ENCODE data around the gene RPS15. TPM values are rescaled to one million over a fixed set of nuclear protein-coding genes. Genes with fewer than 3 reads are reported as not detected.

RPS15 gene
- total RNA-seq, 1 donor from 2014 or later, result 1,918 TPM

- peaks cover 13% of the 10 kb centered on the region for H3K4me1 Mint-ChIP-seq
- Histone ChIP-seq H3F3A (ENCODE audit: low read depth) (peaks cover 20% of the 10 kb centered on the region), H3K4me3 (peak overlapping the region; percentile 87), H4K20me1 (ENCODE audit: low read depth) (peaks cover 17% of the 10 kb centered on the region), H3K36me3 (no peaks in the 10 kb centered on the region), H3K9me3 (ENCODE audit: low read depth) (no peaks in the 10 kb centered on the region), H3K27ac (no peak overlapping the region), H3K9ac (no peak overlapping the region), H3K4me2 (peak overlapping the region; percentile 99), H3K27me3 (peaks cover 16% of the 10 kb centered on the region), H3K4me1 (no peaks in the 10 kb centered on the region), H2AFZ (replicated peaks) (peak overlapping the region; percentile 82), H3K79me2 (ENCODE audit: low read depth) (peaks cover 8% of the 10 kb centered on the region)
- no peaks in the 10 kb centered on the region for H3K36me3 Mint-ChIP-seq
- peaks cover 3% of the 10 kb centered on the region for H3K27me3 Mint-ChIP-seq (ENCODE audit: insufficient read depth, low read depth)
- TF ChIP-seq, protein P1, sequence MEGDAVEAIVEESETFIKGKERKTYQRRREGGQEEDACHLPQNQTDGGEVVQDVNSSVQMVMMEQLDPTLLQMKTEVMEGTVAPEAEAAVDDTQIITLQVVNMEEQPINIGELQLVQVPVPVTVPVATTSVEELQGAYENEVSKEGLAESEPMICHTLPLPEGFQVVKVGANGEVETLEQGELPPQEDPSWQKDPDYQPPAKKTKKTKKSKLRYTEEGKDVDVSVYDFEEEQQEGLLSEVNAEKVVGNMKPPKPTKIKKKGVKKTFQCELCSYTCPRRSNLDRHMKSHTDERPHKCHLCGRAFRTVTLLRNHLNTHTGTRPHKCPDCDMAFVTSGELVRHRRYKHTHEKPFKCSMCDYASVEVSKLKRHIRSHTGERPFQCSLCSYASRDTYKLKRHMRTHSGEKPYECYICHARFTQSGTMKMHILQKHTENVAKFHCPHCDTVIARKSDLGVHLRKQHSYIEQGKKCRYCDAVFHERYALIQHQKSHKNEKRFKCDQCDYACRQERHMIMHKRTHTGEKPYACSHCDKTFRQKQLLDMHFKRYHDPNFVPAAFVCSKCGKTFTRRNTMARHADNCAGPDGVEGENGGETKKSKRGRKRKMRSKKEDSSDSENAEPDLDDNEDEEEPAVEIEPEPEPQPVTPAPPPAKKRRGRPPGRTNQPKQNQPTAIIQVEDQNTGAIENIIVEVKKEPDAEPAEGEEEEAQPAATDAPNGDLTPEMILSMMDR (IDR thresholded peaks at IDR 0.05), result no peak
- TF ChIP-seq EZH2phosphoT487 (IDR thresholded peaks at IDR 0.05), result no peak
- no peak for TF ChIP-seq EZH2 (IDR thresholded peaks at IDR 0.05)
- H3K4me3 Mint-ChIP-seq, result peak overlapping the region; percentile 80
- DNase-seq (ENCODE audit: low spot score), result no peak
- H3K27ac Mint-ChIP-seq, result no peak overlapping the region
- H3K9me3 Mint-ChIP-seq, result no peaks in the 10 kb centered on the region
Observed at GRCh38 chr19:1401889-1402217, 36.3 kb upstream of the RPS15 start.

DNA sequence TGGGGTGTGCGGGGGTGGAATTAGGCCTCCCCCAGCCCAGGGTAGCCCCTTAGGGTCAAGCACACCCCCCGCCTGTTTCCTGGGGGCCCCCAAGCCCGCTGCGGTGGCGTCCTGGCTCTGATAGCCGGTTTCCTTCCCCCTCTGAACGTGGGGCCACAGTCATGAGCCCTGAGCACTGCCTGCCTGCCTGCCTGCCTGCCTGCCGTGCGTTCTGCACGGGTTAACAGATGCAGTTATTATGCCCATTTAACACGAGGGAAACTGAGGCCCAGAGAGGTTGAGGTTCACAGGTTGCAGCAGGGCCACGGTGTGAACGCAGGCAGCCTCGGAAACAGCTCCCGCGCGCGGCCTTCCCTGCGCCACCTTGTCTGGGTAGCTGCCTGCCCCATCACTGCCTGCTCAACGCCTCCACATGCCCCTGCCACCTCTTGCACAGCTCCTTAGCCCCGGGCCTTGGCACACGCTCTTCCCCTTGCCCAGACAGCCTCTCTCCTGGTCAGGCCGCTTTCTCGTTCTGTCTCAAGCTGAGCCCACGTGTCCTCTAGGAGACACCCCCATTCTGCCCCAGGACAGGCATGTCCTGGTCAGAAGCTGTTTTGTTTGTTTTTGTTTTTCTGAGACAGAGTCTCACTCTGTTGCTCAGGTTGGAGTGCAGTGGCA, 35.7 kb upstream of the RPS15 start:
- Histone ChIP-seq H3K9ac (no peak overlapping the region), H3F3A (ENCODE audit: low read depth) (peaks cover 20% of the 10 kb centered on the region), H2AFZ (replicated peaks) (no peak overlapping the region), H3K36me3 (no peaks in the 10 kb centered on the region), H3K9me3 (ENCODE audit: low read depth) (no peaks in the 10 kb centered on the region), H3K4me1 (no peaks in the 10 kb centered on the region), H3K4me2 (no peak overlapping the region), H3K27me3 (peaks cover 16% of the 10 kb centered on the region), H4K20me1 (ENCODE audit: low read depth) (peaks cover 10% of the 10 kb centered on the region), H3K79me2 (ENCODE audit: low read depth) (peaks cover 8% of the 10 kb centered on the region), H3K4me3 (no peak overlapping the region), H3K27ac (no peak overlapping the region)
- no peak for DNase-seq (ENCODE audit: low spot score)
- no peaks in the 10 kb centered on the region for H3K36me3 Mint-ChIP-seq
- H3K4me3 Mint-ChIP-seq, result peak overlapping the region; percentile 77
- peaks cover 3% of the 10 kb centered on the region for H3K27me3 Mint-ChIP-seq (ENCODE audit: insufficient read depth, low read depth)
- peak overlapping the region; percentile 62 for H3K27ac Mint-ChIP-seq
- peaks cover 13% of the 10 kb centered on the region for H3K4me1 Mint-ChIP-seq
- no peaks in the 10 kb centered on the region for H3K9me3 Mint-ChIP-seq
- no peak for TF ChIP-seq EZH2 (IDR thresholded peaks at IDR 0.05)
- TF ChIP-seq EZH2phosphoT487 (IDR thresholded peaks at IDR 0.05), result no peak
- TF ChIP-seq, protein P1 (IDR thresholded peaks at IDR 0.05), result no peak

DNA sequence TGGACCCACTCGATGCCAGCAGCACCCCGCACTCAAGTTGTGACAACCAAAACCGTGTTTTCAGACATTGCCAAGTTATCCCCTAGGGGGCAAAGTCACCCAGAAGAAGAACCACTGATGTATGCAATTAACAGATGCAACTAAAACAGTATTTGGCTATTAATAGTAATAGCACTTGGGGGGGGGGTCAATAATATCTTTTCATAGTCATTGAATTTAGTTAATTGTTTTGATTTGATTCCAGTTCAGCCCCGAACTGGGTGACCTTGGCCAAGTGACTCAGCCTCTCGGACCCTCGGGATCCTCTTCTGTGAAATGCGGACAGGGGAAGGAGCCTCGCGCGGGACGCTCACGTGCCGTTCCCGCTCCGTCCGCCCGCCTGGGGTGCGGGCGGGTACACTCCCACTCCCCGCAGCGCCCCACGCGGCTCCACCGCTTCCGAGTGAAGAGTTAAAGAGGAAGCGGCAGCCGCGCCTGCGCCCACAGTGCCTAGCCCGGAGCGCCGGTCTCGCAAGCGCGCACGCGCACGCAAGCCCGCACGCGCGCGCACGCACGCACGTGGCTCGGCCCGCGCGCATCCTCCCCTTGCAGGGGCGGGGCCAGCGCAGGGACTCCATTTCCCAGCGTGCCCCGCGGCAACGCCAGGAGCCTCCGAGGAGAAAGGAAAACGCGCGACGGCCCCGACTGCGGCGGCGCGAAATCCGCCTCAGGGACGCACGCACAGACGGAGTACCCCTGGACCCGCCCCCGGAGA, 31.2 kb upstream of the RPS15 start:
- no peak overlapping the region for H2AFZ ChIP-seq (replicated peaks)
- no peak overlapping the region for H3K27ac ChIP-seq

More for the DNA sequence above, 31.2 kb upstream of the RPS15 start:
- Histone ChIP-seq H3K27me3 (peaks cover 13% of the 10 kb centered on the region), H3K4me1 (peaks cover 14% of the 10 kb centered on the region), H3K36me3 (no peaks in the 10 kb centered on the region), H3F3A (ENCODE audit: low read depth) (peaks cover 20% of the 10 kb centered on the region), H4K20me1 (ENCODE audit: low read depth) (peaks cover 41% of the 10 kb centered on the region), H3K4me2 (peak overlapping the region; percentile 56), H3K4me3 (peak overlapping the region; percentile 44), H3K9me3 (ENCODE audit: low read depth) (no peaks in the 10 kb centered on the region), H3K9ac (no peak overlapping the region), H3K79me2 (ENCODE audit: low read depth) (peaks cover 44% of the 10 kb centered on the region)
- H3K27ac Mint-ChIP-seq, result peak overlapping the region; percentile 63
- peak; percentile 100 for DNase-seq (ENCODE audit: low spot score)
- H3K27me3 Mint-ChIP-seq (ENCODE audit: insufficient read depth, low read depth), result peaks cover 2% of the 10 kb centered on the region
- peak overlapping the region; percentile 86 for H3K4me3 Mint-ChIP-seq
- no peaks in the 10 kb centered on the region for H3K9me3 Mint-ChIP-seq
- H3K36me3 Mint-ChIP-seq, result peaks cover 9% of the 10 kb centered on the region
- no peak for TF ChIP-seq EZH2phosphoT487 (IDR thresholded peaks at IDR 0.05)
- TF ChIP-seq, protein P1 (IDR thresholded peaks at IDR 0.05), result peak; percentile 62
- peaks cover 35% of the 10 kb centered on the region for H3K4me1 Mint-ChIP-seq

Measured in neural progenitor cell (in vitro differentiated cells).